Activated T-cell treated with anti-CD3 and anti-CD28 coated beads, Interleukin-2, amount 50 U/mL, for 24 hours (primary cell): Measurements from ENCODE around the gene HCN2.
"Not testable (repeated sequence)": the region's sequence is repeated elsewhere in the genome, so short reads cannot be mapped to it uniquely, and the experiment has no call there.

ENCODE experiments used
- DNase-seq: peaks from one replicate; pipeline ENCODE4 v3.0.0-alpha.2; 2020
- H3K27ac Mint-ChIP-seq: 2 replicates; pipeline ENCODE4 v1.8.0; 2020; ENCODE audit warnings: mild to moderate bottlenecking, mixed read lengths
- H3K27me3 Mint-ChIP-seq: 2 replicates; pipeline ENCODE4 v1.8.0; 2020; ENCODE audit warnings: mixed read lengths
- H3K36me3 Mint-ChIP-seq: 2 replicates; pipeline ENCODE4 v1.8.0; 2020; ENCODE audit warnings: low read depth, mixed read lengths
- H3K4me1 Mint-ChIP-seq: 2 replicates; pipeline ENCODE4 v1.8.0; 2020; ENCODE audit warnings: low read depth, mixed read lengths
- H3K4me3 Mint-ChIP-seq: 2 replicates; pipeline ENCODE4 v1.8.0; 2020; ENCODE audit warnings: mild to moderate bottlenecking, moderate library complexity, mixed read lengths
- H3K9me3 Mint-ChIP-seq: 2 replicates; pipeline ENCODE4 v1.8.0; 2020; ENCODE audit warnings: mixed read lengths

Gene HCN2

DNA sequence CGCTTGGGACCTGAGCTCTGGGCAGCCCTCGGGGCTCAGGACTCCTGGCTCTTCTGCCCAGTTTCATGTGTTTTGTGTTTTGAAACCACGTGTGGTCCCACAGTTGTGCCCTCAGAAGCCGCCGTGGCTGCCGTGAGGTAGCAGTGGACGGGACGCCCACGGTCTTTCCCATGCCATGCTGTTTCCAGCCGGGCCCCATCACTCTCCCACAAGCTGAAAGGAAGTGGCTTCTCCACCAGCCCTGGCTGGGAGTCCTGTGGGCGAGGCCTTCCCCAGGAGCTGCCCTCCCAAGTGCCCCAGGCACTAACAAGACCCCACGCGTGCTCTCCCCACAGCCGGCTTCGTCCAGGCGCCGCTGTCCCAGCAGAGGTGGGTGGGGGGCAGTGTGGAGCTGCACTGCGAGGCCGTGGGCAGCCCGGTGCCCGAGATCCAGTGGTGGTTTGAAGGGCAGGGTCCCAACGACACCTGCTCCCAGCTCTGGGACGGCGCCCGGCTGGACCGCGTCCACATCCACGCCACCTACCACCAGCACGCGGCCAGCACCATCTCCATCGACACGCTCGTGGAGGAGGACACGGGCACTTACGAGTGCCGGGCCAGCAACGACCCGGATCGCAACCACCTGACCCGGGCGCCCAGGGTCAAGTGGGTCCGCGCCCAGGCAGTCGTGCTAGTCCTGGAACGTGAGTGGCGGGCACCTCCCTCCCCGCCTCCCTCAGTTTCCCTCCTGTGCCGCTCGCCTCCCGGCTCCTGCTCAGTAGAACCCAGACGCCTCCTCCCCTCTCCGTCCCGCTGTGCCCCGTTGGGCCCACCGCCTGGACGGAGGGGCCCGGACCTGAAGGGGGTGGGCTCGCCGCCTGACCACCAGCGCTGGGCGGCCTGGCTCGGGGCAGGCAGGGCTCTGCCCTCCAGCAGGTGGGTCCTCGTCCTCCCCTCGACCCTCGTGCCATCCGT lies 12.0 kb upstream of the HCN2 start:
- no peak overlapping the region for H3K4me3 Mint-ChIP-seq
- no peak overlapping the region for H3K27ac Mint-ChIP-seq
- DNase-seq, result no peak
- no peaks in the 10 kb centered on the region for H3K27me3 Mint-ChIP-seq
- no peaks in the 10 kb centered on the region for H3K9me3 Mint-ChIP-seq
- H3K4me1 Mint-ChIP-seq, result peaks cover 31% of the 10 kb centered on the region
- H3K36me3 Mint-ChIP-seq, result peaks cover 48% of the 10 kb centered on the region

DNA sequence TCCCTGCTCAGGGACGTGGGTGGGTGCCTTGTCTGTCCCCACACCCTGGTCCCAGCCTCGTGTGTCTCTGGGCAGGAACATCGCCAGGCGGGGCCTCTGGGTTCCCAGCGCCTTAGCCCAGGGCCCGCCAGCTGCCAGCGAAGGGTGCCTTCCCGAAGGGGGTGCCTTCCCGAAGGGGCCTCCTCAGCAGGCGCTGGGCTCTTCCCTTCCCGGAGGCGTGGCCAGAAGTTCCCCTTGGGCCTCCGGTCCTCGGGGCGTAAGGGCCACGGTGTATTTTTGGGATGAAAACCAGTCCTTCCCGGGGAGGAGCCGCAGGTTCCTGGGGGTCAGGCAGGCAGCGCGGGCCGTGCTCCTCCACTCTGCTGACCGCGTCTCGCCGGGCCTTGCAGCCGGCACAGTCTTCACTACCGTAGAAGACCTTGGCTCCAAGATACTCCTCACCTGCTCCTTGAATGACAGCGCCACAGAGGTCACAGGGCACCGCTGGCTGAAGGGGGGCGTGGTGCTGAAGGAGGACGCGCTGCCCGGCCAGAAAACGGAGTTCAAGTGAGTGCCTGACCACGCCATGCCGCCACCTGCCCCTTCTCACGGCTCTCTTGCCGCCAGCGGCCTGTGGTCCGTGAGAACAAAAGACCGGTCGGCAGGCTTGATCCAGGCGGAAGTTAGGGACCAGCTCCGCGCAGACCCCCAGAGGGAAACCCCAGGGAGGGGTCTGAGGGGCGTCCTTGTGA lies 10.4 kb upstream of the HCN2 start:
- no peaks in the 10 kb centered on the region for H3K27me3 Mint-ChIP-seq
- H3K9me3 Mint-ChIP-seq, result no peaks in the 10 kb centered on the region
- DNase-seq, result no peak
- no peak overlapping the region for H3K4me3 Mint-ChIP-seq
- no peak overlapping the region for H3K27ac Mint-ChIP-seq
- H3K36me3 Mint-ChIP-seq, result peaks cover 47% of the 10 kb centered on the region
- peaks cover 26% of the 10 kb centered on the region for H3K4me1 Mint-ChIP-seq

DNA sequence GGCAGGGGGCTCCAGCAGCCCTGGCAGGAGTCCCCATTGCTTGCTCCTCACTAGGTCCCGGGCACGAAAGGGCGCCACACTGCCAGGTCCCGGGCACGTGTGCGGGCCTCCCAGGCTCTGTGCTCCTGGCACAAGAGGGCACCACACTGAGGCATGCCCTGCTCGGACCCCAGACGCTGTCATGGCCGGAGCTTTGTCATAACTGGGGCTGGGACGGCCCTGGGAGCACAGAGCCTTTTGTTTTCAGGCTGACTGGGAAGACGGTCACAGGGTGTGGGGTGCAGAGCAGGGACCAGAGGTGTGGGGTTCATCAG lies 9.9 kb upstream of the HCN2 start:
- Mint-ChIP-seq H3K4me1 (peaks cover 21% of the 10 kb centered on the region), H3K27ac (no peak overlapping the region), H3K27me3 (no peaks in the 10 kb centered on the region)

DNA sequence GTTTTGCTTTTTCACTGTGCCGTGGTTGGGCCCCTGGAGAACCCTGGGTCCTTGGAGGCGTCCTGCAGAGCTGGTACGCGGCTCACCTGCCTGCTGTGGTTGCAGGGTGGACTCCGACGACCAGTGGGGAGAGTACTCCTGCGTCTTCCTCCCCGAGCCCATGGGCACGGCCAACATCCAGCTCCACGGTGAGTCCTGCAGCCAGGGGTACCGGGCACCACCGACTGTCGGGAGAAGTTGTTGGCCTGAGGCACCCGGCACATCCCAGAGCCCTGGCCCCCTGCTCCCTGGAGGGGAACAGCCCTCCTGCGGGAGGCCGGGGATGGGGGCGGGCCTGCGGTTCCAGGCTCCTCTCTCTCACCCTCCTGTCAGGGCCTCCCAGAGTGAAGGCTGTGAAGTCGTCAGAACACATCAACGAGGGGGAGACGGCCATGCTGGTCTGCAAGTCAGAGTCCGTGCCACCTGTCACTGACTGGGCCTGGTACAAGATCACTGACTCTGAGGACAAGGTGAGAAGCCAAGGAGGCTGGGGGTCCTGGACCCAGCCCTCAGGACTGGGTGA lies 9.3 kb upstream of the HCN2 start:
- Mint-ChIP-seq H3K4me1 (peaks cover 16% of the 10 kb centered on the region), H3K9me3 (no peaks in the 10 kb centered on the region), H3K4me3 (no peak overlapping the region), H3K27ac (no peak overlapping the region), H3K27me3 (no peaks in the 10 kb centered on the region), H3K36me3 (peaks cover 39% of the 10 kb centered on the region)
- DNase-seq, result no peak

More for the DNA sequence above, 9.9 kb upstream of the HCN2 start:
- no peaks in the 10 kb centered on the region for H3K9me3 Mint-ChIP-seq
- H3K4me3 Mint-ChIP-seq, result no peak overlapping the region
- H3K36me3 Mint-ChIP-seq, result peaks cover 43% of the 10 kb centered on the region
- DNase-seq, result no peak

DNA sequence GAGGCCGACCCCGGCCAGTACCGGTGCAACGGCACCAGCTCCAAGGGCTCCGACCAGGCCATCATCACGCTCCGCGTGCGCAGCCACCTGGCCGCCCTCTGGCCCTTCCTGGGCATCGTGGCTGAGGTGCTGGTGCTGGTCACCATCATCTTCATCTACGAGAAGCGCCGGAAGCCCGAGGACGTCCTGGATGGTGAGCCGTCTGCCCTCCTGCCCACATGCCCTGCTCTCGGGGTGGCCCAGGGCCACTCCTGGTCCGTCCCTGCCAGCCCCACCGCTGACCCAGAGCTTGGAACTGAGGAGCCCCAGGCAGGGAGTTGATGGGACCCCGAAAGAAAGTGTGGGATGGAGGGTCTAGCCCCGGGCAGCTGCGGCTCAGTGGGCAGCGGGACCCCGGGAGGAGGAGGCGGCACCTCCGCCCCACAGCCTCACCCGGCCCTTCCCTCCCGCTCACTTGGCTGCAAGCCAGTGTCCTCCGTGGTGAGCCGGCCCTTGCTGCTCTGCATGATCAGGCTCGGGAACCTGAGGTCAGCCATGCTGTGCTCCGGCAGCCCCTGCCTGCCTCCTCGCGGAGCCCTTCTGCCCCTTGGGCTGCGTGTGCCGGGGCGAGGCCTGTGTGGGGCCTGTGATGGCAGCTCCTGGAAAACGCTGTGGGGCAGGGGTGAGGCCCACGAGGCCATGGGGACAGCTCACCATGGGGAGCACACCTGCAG lies 8.1 kb upstream of the HCN2 start:
- H3K4me3 Mint-ChIP-seq, result no peak overlapping the region
- no peaks in the 10 kb centered on the region for H3K9me3 Mint-ChIP-seq
- peaks cover 11% of the 10 kb centered on the region for H3K4me1 Mint-ChIP-seq
- no peak overlapping the region for H3K27ac Mint-ChIP-seq
- H3K36me3 Mint-ChIP-seq, result peaks cover 36% of the 10 kb centered on the region
- no peak for DNase-seq
- peaks cover 7% of the 10 kb centered on the region for H3K27me3 Mint-ChIP-seq

DNA sequence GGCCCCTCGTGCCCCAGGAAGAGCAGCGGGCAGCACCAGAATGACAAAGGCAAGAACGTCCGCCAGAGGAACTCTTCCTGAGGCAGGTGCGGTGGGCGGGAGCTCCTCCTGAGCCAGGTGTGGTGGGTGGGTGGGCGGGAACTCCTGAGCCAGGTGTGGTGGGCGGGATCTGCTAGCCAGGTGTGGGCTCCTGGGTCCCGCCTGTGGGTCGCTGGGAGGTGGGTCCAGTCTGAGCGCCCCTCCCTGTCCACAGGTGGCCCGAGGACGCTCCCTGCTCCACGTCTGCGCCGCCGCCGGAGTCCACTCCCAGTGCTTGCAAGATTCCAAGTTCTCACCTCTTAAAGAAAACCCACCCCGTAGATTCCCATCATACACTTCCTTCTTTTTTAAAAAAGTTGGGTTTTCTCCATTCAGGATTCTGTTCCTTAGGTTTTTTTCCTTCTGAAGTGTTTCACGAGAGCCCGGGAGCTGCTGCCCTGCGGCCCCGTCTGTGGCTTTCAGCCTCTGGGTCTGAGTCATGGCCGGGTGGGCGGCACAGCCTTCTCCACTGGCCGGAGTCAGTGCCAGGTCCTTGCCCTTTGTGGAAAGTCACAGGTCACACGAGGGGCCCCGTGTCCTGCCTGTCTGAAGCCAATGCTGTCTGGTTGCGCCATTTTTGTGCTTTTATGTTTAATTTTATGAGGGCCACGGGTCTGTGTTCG lies 7.0 kb upstream of the HCN2 start:
- Mint-ChIP-seq H3K4me1 (peaks cover 4% of the 10 kb centered on the region), H3K36me3 (peaks cover 33% of the 10 kb centered on the region), H3K4me3 (no peak overlapping the region), H3K27me3 (peaks cover 11% of the 10 kb centered on the region), H3K27ac (no peak overlapping the region), H3K9me3 (no peaks in the 10 kb centered on the region)
- no peak for DNase-seq

DNA sequence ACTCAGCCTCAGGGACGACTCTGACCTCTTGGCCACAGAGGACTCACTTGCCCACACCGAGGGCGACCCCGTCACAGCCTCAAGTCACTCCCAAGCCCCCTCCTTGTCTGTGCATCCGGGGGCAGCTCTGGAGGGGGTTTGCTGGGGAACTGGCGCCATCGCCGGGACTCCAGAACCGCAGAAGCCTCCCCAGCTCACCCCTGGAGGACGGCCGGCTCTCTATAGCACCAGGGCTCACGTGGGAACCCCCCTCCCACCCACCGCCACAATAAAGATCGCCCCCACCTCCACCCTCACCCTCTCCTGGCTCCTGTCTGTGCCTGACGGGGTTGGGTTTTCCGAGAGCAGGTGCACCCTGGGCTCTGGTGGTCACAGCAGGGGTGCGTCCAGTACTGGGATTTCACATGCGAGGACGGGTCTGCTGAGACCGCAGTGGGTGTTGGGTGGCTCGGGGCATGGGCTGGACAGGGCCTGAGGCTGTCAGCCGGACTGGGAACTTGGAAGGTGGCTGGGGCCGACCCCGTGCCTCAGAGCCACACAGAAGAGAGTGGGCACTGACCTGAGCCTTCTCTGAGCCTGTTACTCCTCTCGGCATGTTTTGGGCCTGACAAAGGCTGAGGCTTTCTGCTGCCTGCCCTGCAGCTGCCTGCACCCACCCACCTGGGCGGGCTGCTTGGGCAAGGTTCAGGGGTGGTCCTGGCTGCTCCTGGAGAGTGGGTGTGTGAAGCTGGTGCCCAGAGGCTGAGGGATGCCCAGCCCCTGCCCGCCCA lies 6.3 kb upstream of the HCN2 start:
- Mint-ChIP-seq H3K27ac (no peak overlapping the region), H3K9me3 (no peaks in the 10 kb centered on the region)

DNA sequence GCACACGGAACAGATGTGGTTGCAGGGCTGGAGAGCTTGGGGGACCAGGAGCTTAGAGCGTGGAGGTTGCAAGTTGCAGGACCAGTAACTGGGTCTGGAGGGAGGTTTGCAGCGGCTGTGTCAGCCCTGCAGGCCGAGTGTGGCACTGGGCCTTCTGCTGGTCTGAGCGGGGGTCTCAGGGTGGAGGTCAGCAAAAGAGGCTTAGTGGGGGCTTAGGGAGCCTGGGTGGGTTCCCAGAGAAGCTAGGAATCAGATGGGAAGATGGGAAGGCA lies 5.8 kb upstream of the HCN2 start:
- no peak overlapping the region for H3K4me3 Mint-ChIP-seq
- no peak for DNase-seq
- peaks cover 9% of the 10 kb centered on the region for H3K4me1 Mint-ChIP-seq

More for the DNA sequence above, 6.3 kb upstream of the HCN2 start:
- peaks cover 29% of the 10 kb centered on the region for H3K36me3 Mint-ChIP-seq
- peaks cover 16% of the 10 kb centered on the region for H3K27me3 Mint-ChIP-seq
- no peak overlapping the region for H3K4me3 Mint-ChIP-seq
- H3K4me1 Mint-ChIP-seq, result peaks cover 7% of the 10 kb centered on the region
- DNase-seq, result no peak

DNA sequence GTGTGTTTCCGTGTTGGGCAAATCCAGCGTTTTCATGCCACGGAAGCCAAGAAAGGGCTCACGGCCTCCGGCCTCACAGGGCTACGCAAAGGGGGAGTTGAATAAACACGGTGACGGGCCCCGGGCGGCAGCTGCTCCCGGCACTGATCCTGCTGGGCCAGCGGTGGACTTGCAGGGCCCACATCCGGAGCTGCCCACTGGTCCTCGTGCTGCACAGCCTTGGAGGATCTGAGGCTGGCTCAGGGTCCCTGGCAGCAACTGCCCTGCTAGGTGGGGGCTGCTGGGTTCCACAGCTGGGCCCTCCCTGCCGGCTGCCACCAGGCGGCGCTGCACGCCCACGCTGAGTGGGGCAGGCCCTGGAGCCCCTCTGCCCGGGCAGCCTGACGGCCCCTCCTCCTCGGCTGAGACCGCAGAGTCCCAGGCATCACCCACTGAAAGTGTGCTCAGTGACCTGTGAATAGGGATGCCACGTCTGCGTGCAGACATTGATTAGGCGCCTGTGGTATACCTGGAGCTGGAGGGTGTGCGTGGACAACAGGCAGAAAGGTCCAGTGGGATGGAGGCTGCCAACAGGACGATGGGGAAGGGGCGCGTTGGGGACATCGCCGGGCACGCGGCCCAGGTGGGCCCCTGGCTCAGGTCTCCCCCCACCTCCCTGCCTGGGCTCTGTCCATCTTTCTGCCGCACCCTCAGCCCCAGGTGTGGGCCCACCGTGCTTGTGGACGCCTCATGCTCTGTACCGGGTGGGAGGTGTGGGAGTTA lies 5.3 kb upstream of the HCN2 start:
- no peak overlapping the region for H3K27ac Mint-ChIP-seq
- no peaks in the 10 kb centered on the region for H3K9me3 Mint-ChIP-seq
- no peak overlapping the region for H3K4me3 Mint-ChIP-seq
- peak; percentile 81 for DNase-seq
- H3K4me1 Mint-ChIP-seq, result peaks cover 11% of the 10 kb centered on the region
- H3K36me3 Mint-ChIP-seq, result peaks cover 23% of the 10 kb centered on the region
- H3K27me3 Mint-ChIP-seq, result peaks cover 24% of the 10 kb centered on the region

More for the DNA sequence above, 5.8 kb upstream of the HCN2 start:
- Mint-ChIP-seq H3K9me3 (no peaks in the 10 kb centered on the region), H3K27me3 (peaks cover 20% of the 10 kb centered on the region), H3K27ac (no peak overlapping the region), H3K36me3 (peaks cover 26% of the 10 kb centered on the region)

DNA sequence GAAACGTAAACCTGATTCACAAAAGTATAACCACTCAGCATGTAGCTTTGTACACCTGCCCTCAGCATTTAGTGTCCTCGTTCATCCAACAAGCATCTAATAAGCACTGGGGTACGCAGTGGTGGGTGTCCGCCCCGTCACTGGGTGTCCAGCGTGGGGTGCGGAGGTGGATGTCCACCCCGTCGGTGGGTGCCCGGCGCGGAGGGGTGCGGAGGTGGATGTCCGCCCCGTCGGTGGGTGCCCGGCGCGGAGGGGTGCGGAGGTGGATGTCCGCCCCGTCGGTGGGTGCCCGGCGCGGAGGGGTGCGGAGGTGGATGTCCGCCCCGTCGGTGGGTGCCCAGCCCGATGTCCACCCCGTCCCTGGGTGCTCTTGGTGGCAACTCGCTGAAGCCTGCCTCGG lies 4.5 kb upstream of the HCN2 start:
- H3K36me3 Mint-ChIP-seq, result peaks cover 16% of the 10 kb centered on the region
- not testable (repeated sequence) for DNase-seq, H3K9me3 Mint-ChIP-seq, H3K27ac Mint-ChIP-seq, H3K4me3 Mint-ChIP-seq
- H3K4me1 Mint-ChIP-seq, result peaks cover 11% of the 10 kb centered on the region
- H3K27me3 Mint-ChIP-seq, result peaks cover 24% of the 10 kb centered on the region

DNA sequence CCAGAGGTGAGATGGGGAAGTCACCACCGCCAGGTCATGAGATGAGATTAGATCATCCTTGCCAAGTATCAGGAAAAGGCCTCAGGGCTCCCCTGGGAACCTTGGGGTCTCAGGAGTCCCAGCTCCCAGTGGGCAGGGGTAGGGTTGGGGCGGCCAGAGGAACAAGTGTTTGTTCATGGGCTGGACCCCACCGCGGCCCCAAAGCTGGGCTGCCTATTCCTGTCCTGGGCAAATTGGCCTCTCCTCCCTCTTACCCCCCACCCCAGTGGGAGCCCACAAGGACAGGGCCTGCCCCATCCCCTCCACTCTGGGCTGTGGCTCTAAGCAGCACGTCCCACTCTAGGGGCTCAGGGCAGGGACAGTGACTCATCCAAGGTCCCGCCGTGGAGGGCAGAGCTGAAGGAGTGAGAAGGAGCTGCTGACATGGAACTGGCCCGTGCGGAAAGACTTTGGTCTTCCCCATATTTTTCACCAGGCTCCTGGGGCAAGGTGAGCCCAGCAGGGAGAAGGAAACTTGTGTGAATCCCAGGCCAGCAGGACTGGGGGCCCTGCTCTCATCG lies 4.0 kb upstream of the HCN2 start:
- H3K4me1 Mint-ChIP-seq, result peaks cover 11% of the 10 kb centered on the region
- no peaks in the 10 kb centered on the region for H3K9me3 Mint-ChIP-seq
- DNase-seq, result no peak
- H3K4me3 Mint-ChIP-seq, result no peak overlapping the region
- peaks cover 26% of the 10 kb centered on the region for H3K27me3 Mint-ChIP-seq
- H3K36me3 Mint-ChIP-seq, result peaks cover 12% of the 10 kb centered on the region
- H3K27ac Mint-ChIP-seq, result no peak overlapping the region

DNA sequence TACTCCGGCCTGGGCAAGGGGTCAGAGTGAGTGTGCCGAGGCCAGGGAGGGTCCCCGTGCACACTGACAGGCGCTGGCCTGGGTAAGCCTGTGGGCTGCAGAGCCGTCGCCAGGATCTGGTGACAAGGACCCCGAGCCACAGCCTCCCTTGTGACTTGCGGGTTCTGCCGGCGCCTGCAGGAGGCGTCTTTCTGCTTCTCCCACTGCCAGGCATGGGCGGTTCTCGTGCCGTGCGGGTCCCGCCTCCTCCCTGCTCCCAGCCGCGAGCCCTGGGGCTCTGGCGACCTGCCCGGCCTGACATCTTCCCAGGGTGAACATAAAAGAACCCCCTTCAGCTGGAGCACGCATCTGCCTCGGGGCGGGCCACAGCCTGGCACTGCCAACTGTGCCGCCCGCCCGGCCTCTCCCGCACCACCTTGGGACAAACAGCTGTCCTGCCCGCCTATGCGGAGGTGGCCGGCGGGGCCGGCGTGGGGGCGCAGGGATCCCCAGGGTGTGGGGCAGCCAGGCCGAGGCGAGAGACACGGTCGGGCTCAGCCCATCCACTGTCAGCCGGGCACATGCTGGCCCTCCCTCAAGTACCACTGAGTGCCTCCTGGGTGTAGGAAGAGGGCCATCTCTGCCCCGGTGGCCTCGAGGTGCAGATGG lies 1.5 kb upstream of the HCN2 start:
- Mint-ChIP-seq H3K27ac (no peak overlapping the region), H3K36me3 (no peaks in the 10 kb centered on the region), H3K9me3 (no peaks in the 10 kb centered on the region), H3K27me3 (peaks cover 47% of the 10 kb centered on the region), H3K4me1 (peaks cover 14% of the 10 kb centered on the region), H3K4me3 (no peak overlapping the region)
- DNase-seq, result peak; percentile 76
